ENCODE results near the gene PINLYP. TPM values are rescaled to one million over a fixed set of nuclear protein-coding genes. Genes with fewer than 3 reads are reported as not detected.

Gene PINLYP
- total and polyA plus RNA-seq, 2 donors (not counting 3 experiments of a cell fraction or from before 2014, with no cell fraction given): 5.5 TPM

GRCh38 chr19:43595605-43595998 lies 20.0 kb downstream of the PINLYP start:
- no peaks in the 10 kb centered on the region for H3K27me3 ChIP-seq (ENCODE audit: control insufficient read depth in 2 of 2, insufficient read depth in 2 of 2, low read length in 2 of 2)
- H2AFZ ChIP-seq (ENCODE audit: low read depth, low read length): peak overlapping the region; percentile 2
- dilution Hi-C loops (cut with MboI; ENCODE audit: extremely low pct_ligation_motif_present, low sequenced_read_pairs): no loop called here
- DNase-seq (ENCODE audit: low read depth, low spot score): no peak
- TF ChIP-seq POLR2AphosphoS5 (IDR thresholded peaks at IDR 0.05; ENCODE audit: insufficient read depth, low read depth, low read length) (no peak), MAX (IDR thresholded peaks at IDR 0.05; ENCODE audit: insufficient read depth, insufficient read length) (no peak), FOS (IDR thresholded peaks at IDR 0.05; ENCODE audit: borderline replicate concordance, insufficient read depth, low read length) (no peak), JUN (IDR thresholded peaks at IDR 0.05; ENCODE audit: borderline replicate concordance, insufficient read depth, insufficient read length, low read depth) (no peak), POLR2A (IDR thresholded peaks at IDR 0.05; ENCODE audit: low read depth, low read length) (no peak), GATA2 (IDR thresholded peaks at IDR 0.05; ENCODE audit: insufficient read depth, insufficient read length, low read depth, low read length) (no peak), CTCF (IDR thresholded peaks at IDR 0.05; ENCODE audit: extremely low read depth in 1 of 2, insufficient read depth in 1 of 2, low read depth in 1 of 2, low read length in 2 of 2) (no peak), MYC (IDR thresholded peaks at IDR 0.05; ENCODE audit: low read depth, low read length) (no peak), EZH2 (IDR thresholded peaks at IDR 0.05; ENCODE audit: borderline replicate concordance, low read depth, low read length, severe bottlenecking) (no peak)
- TSS peak; percentile 64 for BruUV-seq (replicated peaks)
- peaks cover 40% of the 10 kb centered on the region for H3K79me2 ChIP-seq (ENCODE audit: control insufficient read depth, insufficient read depth, low read length)
- peak overlapping the region; percentile 71 for H3K27ac ChIP-seq (ENCODE audit: insufficient read depth, low read depth, low read length)
- peaks cover 12 to 28% of the 10 kb centered on the region in 2 experiments for H3K36me3 ChIP-seq (ENCODE audit: control insufficient read depth in 2 of 2, extremely low read depth in 1 of 2, insufficient read depth in 2 of 2, low read length in 2 of 2)
- H3K4me3 ChIP-seq (replicated peaks in 1 of 3; ENCODE audit: insufficient read depth in 1 of 3, low read depth in 1 of 3, low read length in 3 of 3): peak overlapping the region; percentile 69 to 74 (median 72)
- intact Hi-C loops (cut with micrococcal nuclease): loop anchor here (1.0 kb wide), 1 partner anchor 148 kb away; no protein-coding TSS in a partner anchor
- FAIRE-seq: no peak
- H4K20me1 ChIP-seq (replicated peaks; ENCODE audit: control insufficient read depth, extremely low read depth, insufficient read depth, low read length): no peaks in the 10 kb centered on the region
- H3K4me2 ChIP-seq (ENCODE audit: insufficient read depth, low read length): peak overlapping the region; percentile 26
- H3K4me1 ChIP-seq (ENCODE audit: control insufficient read depth, extremely low read depth, insufficient read depth, low read length): peaks cover 24% of the 10 kb centered on the region
- no peaks in the 10 kb centered on the region for H3K9me1 ChIP-seq (replicated peaks; ENCODE audit: control insufficient read depth, extremely low read depth, insufficient read depth, low read length)
- H3K9me3 ChIP-seq (replicated peaks; ENCODE audit: control insufficient read depth, insufficient read depth, low read length): no peaks in the 10 kb centered on the region
- POLR2A ChIA-PET: interaction anchor here (0.7 to 0.9 kb wide), 2 partner anchors 36 to 73 kb away, joined by 3 to 6 read pairs; no protein-coding TSS in a partner anchor
- CTCF ChIA-PET: interaction anchor here (0.6 to 5.7 kb wide), 18 partner anchors 10 to 214 kb away, joined by 3 to 158 read pairs (median 4); partner anchors contain the start of genes PINLYP, XRCC1 and ZNF575
- peak overlapping the region; percentile 94 for H3K9ac ChIP-seq (replicated peaks; ENCODE audit: extremely low read depth, insufficient read depth, low read length)

Measured in endothelial cell of umbilical vein (primary cell).